HEK293T (cell line): ENCODE data around the gene TRIM47.

Experiments used
- ARNT ChIP-seq: fragments of 450-650 bp; IDR thresholded peaks from 2 replicates; pipeline ENCODE4 v1.6.1; 2017; ENCODE audit warnings: mild to moderate bottlenecking
- BHLHE40 ChIP-seq: fragments of 450-650 bp; IDR thresholded peaks from 2 replicates; pipeline ENCODE4 v1.6.1; 2016; ENCODE audit warnings: mild to moderate bottlenecking, moderate library complexity, borderline replicate concordance
- CTBP1 ChIP-seq: fragments of 450-650 bp; IDR thresholded peaks from 2 replicates; pipeline ENCODE4 v1.6.1; 2016; ENCODE audit warnings: borderline replicate concordance
- ELF4 ChIP-seq: fragments of 450-650 bp; IDR thresholded peaks from 2 replicates; pipeline ENCODE4 v1.6.1; 2017; ENCODE audit warnings: antibody characterized with exemption
- FOXA1 ChIP-seq: fragments of 450-650 bp; IDR thresholded peaks from 2 replicates; pipeline ENCODE4 v1.6.1; 2016; ENCODE audit warnings: mild to moderate bottlenecking
- FOXK2 ChIP-seq: fragments of 450-650 bp; IDR thresholded peaks from 2 replicates; pipeline ENCODE4 v1.6.1; 2016; ENCODE audit warnings: mild to moderate bottlenecking
- FOXM1 ChIP-seq: fragments of 450-650 bp; IDR thresholded peaks from 2 replicates; pipeline ENCODE4 v1.6.1; 2017; ENCODE audit warnings: mild to moderate bottlenecking, borderline replicate concordance
- HDGF ChIP-seq: fragments of 450-650 bp; IDR thresholded peaks from 2 replicates; pipeline ENCODE4 v1.6.1; 2017; ENCODE audit warnings: antibody characterized with exemption, borderline replicate concordance
- LEF1 ChIP-seq: fragments of 450-650 bp; IDR thresholded peaks from 2 replicates; pipeline ENCODE4 v1.6.1; 2017; ENCODE audit warnings: mild to moderate bottlenecking, borderline replicate concordance
- NFRKB ChIP-seq: fragments of 450-650 bp; IDR thresholded peaks from 2 replicates; pipeline ENCODE4 v1.6.1; 2016; ENCODE audit warnings: mild to moderate bottlenecking, moderate library complexity
- SP1 ChIP-seq: fragments of 450-650 bp; IDR thresholded peaks from 2 replicates; pipeline ENCODE4 v1.6.1; 2017
- TARDBP ChIP-seq: fragments of 450-650 bp; IDR thresholded peaks from 2 replicates; pipeline ENCODE4 v1.6.1; 2016
- ZNF384 ChIP-seq: fragments of 450-650 bp; IDR thresholded peaks from 2 replicates; pipeline ENCODE4 v1.6.1; 2016
- TF ChIP-seq, protein P1 (sequence below): fragments of 450-650 bp; IDR thresholded peaks from 2 replicates; pipeline ENCODE4 v1.6.1; 2016

DNA sequence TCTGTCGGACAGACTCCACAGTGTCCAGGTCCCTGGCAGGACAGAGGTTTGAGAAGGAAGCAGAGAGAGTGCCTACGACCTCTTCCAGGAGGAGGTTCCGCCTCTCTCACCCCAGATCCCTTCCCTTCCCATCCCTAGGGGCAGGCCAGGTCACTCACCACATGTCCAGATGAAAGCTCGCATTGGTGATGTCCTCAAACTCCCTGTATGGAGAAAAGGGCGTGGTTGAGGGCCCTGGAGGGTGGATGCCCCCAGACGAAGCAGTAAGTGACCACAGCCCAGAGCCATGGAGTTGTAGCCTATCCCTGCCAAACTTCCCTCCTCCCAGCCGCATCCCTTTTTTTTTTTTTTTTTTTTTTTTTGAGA is 37.6 kb downstream of the TRIM47 start:
- TF ChIP-seq ZNF384 (no peak), TARDBP (no peak), HDGF (no peak), FOXM1 (no peak), SP1 (no peak), FOXA1 (no peak), BHLHE40 (no peak), FOXK2 (no peak), CTBP1 (no peak), ARNT (no peak), LEF1 (no peak), ELF4 (no peak), NFRKB (no peak)
- TF ChIP-seq, protein P1, sequence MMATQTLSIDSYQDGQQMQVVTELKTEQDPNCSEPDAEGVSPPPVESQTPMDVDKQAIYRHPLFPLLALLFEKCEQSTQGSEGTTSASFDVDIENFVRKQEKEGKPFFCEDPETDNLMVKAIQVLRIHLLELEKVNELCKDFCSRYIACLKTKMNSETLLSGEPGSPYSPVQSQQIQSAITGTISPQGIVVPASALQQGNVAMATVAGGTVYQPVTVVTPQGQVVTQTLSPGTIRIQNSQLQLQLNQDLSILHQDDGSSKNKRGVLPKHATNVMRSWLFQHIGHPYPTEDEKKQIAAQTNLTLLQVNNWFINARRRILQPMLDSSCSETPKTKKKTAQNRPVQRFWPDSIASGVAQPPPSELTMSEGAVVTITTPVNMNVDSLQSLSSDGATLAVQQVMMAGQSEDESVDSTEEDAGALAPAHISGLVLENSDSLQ, result no peak
